Astrocyte of the cerebellum (primary cell): ENCODE results near the gene AAK1.

Experiments
- DNase-seq: peaks from one replicate; pipeline ENCODE4 v3.0.0-alpha.2; 2011; ENCODE audit warnings: low read depth
- H3K4me3 ChIP-seq: 2 replicates; pipeline ENCODE4 v1.5.1; 2011; ENCODE audit warnings: mild to moderate bottlenecking, low read depth, low read length, moderate library complexity
- in situ Hi-C: cut with HindIII; loops from 2 replicates; pipeline ENCODE4 v1.10.0; 2017; ENCODE audit warnings: low sequenced_read_pairs
- TF ChIP-seq, protein P1 (sequence below): IDR thresholded peaks from 2 replicates; pipeline ENCODE4 v1.5.1; 2012; ENCODE audit warnings: low read length, low read depth, moderate library complexity, mild to moderate bottlenecking; ENCODE audit errors: missing control alignments

AAK1 gene

DNA sequence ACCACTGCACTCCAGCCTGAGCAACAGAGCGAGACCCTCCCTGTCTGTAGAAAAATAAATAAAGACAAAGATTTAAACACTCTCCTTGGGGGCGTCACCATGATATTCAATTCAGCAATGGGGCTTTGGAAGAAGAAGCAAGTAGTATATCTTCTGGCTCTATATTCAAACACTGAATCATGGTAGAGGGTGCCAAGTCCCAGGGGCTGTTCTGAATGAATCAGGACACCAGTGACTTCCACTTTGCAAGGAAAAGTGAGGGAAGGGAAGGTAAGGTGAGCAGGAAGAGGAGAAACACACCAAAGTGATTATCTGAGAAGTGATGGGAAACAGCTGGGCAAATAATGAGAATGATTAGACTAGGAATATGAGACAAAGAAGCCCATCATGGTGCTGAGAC, 80.5 kb downstream of the AAK1 start:
- DNase-seq = no peak
- in situ Hi-C loops = no loop called here
- TF ChIP-seq, protein P1, sequence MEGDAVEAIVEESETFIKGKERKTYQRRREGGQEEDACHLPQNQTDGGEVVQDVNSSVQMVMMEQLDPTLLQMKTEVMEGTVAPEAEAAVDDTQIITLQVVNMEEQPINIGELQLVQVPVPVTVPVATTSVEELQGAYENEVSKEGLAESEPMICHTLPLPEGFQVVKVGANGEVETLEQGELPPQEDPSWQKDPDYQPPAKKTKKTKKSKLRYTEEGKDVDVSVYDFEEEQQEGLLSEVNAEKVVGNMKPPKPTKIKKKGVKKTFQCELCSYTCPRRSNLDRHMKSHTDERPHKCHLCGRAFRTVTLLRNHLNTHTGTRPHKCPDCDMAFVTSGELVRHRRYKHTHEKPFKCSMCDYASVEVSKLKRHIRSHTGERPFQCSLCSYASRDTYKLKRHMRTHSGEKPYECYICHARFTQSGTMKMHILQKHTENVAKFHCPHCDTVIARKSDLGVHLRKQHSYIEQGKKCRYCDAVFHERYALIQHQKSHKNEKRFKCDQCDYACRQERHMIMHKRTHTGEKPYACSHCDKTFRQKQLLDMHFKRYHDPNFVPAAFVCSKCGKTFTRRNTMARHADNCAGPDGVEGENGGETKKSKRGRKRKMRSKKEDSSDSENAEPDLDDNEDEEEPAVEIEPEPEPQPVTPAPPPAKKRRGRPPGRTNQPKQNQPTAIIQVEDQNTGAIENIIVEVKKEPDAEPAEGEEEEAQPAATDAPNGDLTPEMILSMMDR = no peak
- H3K4me3 ChIP-seq = no peak overlapping the region

- TF ChIP-seq, protein P1 = no peak
- no peak overlapping the region for H3K4me3 ChIP-seq
- in situ Hi-C loops = no loop called here
- DNase-seq = no peak
These were observed 82.4 kb downstream of the AAK1 start for GRCh38 chr2:69561101-69561500.

DNA sequence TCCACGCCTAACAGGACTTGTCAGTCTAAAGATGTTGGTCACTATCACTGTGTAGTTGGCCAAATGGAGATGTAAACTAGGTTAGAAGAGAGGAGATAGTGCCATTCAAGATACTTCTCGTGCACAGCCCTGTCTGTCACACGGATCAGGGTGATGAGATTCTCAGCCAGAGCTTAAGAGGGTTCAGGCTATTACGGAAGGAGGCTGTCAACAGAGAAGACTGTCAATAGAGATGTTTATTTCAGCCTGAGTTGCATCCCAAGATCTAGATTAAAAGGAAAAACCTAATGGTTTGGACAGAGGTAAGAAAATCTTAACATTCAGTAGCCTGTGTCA, 83.4 kb downstream of the AAK1 start:
- no peak overlapping the region for H3K4me3 ChIP-seq
- TF ChIP-seq, protein P1 = no peak
- no peak for DNase-seq
- in situ Hi-C loops = no loop called here

- in situ Hi-C loops = no loop called here
- no peak overlapping the region for H3K4me3 ChIP-seq
- DNase-seq = no peak
- TF ChIP-seq, protein P1 = peak; percentile 60
These were observed 83.9 kb downstream of the AAK1 start for GRCh38 chr2:69559442-69560146.

DNA sequence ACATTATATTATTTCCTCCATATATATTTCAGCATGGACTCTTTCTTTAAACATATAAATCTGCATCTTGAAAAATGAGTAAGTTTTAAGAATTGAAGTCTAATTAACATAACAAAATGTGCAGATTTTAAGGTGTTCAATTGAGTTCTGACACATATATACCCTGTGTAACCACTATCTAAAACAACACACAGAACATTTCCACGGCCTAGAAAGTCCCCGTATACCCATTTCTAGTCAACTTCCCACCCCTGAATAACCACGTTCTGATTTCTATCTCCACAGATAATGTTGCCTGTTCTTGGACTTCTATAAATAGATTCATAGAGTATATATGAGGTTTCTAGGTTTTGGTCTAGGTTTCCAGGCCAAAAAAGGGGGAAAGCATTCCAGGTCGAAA, 87.5 kb downstream of the AAK1 start:
- no peak overlapping the region for H3K4me3 ChIP-seq
- in situ Hi-C loops = no loop called here
- TF ChIP-seq, protein P1 = no peak
- no peak for DNase-seq

DNA sequence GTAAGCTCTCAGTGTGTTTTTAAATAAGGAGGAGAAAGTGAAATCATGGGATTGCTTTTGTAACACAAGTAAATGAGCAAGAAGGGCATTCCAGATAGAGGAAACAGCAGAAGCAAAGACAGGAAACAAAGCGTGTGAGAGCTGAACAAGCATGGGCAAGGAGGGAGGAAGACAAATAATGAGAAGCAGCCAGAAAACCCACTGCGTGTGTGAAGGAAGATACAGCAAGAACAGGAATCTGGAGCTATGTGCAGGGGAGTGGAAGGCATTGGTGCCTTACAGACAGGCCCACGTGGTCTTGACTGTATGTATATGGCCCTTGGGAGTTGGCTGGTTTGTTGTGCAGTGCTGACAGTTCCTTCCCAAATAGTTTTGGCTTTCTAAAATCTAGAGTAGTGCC, 88.6 kb downstream of the AAK1 start:
- in situ Hi-C loops = no loop called here
- no peak overlapping the region for H3K4me3 ChIP-seq
- TF ChIP-seq, protein P1 = no peak
- no peak for DNase-seq
